Prostate gland (tissue), 2 donors: ENCODE data around the gene SNRPA1.

Experiments used
- POLR2A ChIP-seq: fragments of 450-650 bp; IDR thresholded peaks from one replicate; pipeline ENCODE4 v1.6.1; 2016; ENCODE audit warnings: antibody characterized with exemption, mild to moderate bottlenecking
- POLR2AphosphoS5 ChIP-seq: sonication (generic); formaldehyde crosslinking; IDR thresholded peaks from one replicate; pipeline ENCODE4 v1.6.1; 2017; ENCODE audit warnings: antibody characterized with exemption
- TF ChIP-seq, protein P1 (sequence below), 4 experiments: fragments of 200-600 bp in 2 of 4; fragments of 450-650 bp in 2 of 4; sonication (generic) in 2 of 4; IDR thresholded peaks; 1 replicate in 3 of 4; 2 replicates in 1 of 4; pipeline ENCODE4 v1.5.1; 2016 to 2019; ENCODE audit warnings: antibody characterized with exemption in 4 of 4, mild to moderate bottlenecking in 2 of 4, moderate library complexity in 2 of 4

- TF ChIP-seq, protein P1, sequence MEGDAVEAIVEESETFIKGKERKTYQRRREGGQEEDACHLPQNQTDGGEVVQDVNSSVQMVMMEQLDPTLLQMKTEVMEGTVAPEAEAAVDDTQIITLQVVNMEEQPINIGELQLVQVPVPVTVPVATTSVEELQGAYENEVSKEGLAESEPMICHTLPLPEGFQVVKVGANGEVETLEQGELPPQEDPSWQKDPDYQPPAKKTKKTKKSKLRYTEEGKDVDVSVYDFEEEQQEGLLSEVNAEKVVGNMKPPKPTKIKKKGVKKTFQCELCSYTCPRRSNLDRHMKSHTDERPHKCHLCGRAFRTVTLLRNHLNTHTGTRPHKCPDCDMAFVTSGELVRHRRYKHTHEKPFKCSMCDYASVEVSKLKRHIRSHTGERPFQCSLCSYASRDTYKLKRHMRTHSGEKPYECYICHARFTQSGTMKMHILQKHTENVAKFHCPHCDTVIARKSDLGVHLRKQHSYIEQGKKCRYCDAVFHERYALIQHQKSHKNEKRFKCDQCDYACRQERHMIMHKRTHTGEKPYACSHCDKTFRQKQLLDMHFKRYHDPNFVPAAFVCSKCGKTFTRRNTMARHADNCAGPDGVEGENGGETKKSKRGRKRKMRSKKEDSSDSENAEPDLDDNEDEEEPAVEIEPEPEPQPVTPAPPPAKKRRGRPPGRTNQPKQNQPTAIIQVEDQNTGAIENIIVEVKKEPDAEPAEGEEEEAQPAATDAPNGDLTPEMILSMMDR (IDR thresholded peaks at IDR 0.05), result no peak
- TF ChIP-seq POLR2AphosphoS5, result no peak
- TF ChIP-seq POLR2A, result no peak
These were observed 42.9 kb upstream of the SNRPA1 start for GRCh38 chr15:101337976-101338375.
